ENCODE data around the gene LMNTD2.

Gene LMNTD2

Small RNAs within 50 kb of the gene (small RNA-seq; reads per million reads assigned to genes)
- 188 reads per million, percentile 97 among the genes with 10 or more reads in this experiment for gene MIR210 (ENCODE audit: insufficient read depth)

Measured in mesendoderm (in vitro differentiated cells).